C4-2B (cell line): ENCODE results near the gene UGT3A2.
"Not testable (repeated sequence)": the region's sequence is repeated elsewhere in the genome, so short reads cannot be mapped to it uniquely, and the experiment has no call there.

Source experiments
- H3K27ac ChIP-seq: fragments of 450-650 bp; 2 replicates; pipeline ENCODE4 v1.5.1; 2017
- CTCF ChIP-seq: fragments of 450-650 bp; conservative IDR thresholded peaks from 2 replicates; pipeline ENCODE4 v1.5.1; 2017; ENCODE audit warnings: mild to moderate bottlenecking
- ZFX ChIP-seq: fragments of 450-650 bp; IDR thresholded peaks from 2 replicates; pipeline ENCODE4 v1.6.1; 2017

The UGT3A2 gene

GRCh38 chr5:36052538-36052937 lies 14.1 kb downstream of the UGT3A2 start:
- TF ChIP-seq CTCF (no peak), ZFX (no peak)
- no peak overlapping the region for H3K27ac ChIP-seq

GRCh38 chr5:36049949-36050348 lies 16.7 kb downstream of the UGT3A2 start:
- H3K27ac ChIP-seq, result no peak overlapping the region
- TF ChIP-seq CTCF (no peak), ZFX (no peak)

- TF ChIP-seq CTCF, result no peak
- no peak for TF ChIP-seq ZFX
- no peak overlapping the region; the same call in 1 of the 2 replicates for H3K27ac ChIP-seq
Measured at GRCh38 chr5:36047384-36048160, 19.1 kb downstream of the UGT3A2 start.

- no peak overlapping the region for H3K27ac ChIP-seq
- no peak for TF ChIP-seq ZFX
- no peak for TF ChIP-seq CTCF
Measured at GRCh38 chr5:36045895-36046294, 20.8 kb downstream of the UGT3A2 start.

- H3K27ac ChIP-seq, result no peak overlapping the region
- TF ChIP-seq CTCF (peak; percentile 16; the same call in 1 of the 2 replicates), ZFX (no peak)
Measured at GRCh38 chr5:36041537-36041845, 25.2 kb downstream of the UGT3A2 start.

- H3K27ac ChIP-seq, result no peak overlapping the region
- no peak for TF ChIP-seq ZFX
- TF ChIP-seq CTCF, result no peak
Measured at GRCh38 chr5:36040651-36041536, 25.8 kb downstream of the UGT3A2 start.

GRCh38 chr5:36035696-36036095 lies 31.0 kb downstream of the UGT3A2 start:
- no peak overlapping the region for H3K27ac ChIP-seq
- no peak for TF ChIP-seq CTCF
- no peak for TF ChIP-seq ZFX

- H3K27ac ChIP-seq, result not testable (repeated sequence)
Measured at GRCh38 chr5:36034536-36035134, 32.0 kb downstream of the UGT3A2 start.
